Activated T-cell treated with anti-CD3 and anti-CD28 coated beads for 4 hours (primary cell): ENCODE data around the gene TSSC4.

Experiments used
- DNase-seq: peaks from one replicate; pipeline ENCODE4 v3.0.0-alpha.2; 2020

TSSC4 gene

DNA sequence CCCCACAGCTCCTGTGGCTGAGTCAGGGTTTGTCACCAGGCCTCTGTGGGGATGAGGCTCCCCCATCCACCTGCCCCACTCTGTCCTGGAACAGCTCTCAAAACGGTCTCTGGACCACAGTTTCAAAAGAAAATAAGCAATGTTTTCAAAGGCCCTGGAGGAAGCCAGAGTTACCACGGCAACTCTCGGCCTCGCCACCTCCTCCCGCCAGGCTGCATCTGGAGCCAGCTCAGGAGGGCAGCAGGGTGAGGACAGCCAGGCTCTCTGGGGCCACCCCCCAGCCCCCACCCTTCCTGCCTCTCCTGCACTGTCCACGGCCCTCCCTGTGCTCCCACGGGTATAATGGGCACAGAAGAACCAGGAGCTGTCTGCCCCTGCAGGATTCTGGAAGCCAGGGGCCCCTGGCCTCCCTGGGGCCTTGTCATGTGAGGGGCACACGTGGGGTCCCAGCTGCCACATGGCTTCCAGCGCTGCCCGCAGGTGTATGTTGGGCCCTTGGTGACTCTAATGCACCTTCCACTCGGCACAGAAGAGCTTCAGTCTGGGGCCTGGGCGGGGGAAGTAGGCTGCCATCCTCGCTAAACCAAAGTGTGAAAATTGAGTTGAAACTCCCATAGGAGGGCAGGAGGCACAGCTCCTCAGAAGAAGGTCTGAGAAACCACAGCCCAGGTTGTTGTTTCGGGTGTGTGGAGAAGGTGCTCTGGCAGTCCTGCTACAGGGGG lies 13.1 kb upstream of the TSSC4 start:
- no peak for DNase-seq

DNA sequence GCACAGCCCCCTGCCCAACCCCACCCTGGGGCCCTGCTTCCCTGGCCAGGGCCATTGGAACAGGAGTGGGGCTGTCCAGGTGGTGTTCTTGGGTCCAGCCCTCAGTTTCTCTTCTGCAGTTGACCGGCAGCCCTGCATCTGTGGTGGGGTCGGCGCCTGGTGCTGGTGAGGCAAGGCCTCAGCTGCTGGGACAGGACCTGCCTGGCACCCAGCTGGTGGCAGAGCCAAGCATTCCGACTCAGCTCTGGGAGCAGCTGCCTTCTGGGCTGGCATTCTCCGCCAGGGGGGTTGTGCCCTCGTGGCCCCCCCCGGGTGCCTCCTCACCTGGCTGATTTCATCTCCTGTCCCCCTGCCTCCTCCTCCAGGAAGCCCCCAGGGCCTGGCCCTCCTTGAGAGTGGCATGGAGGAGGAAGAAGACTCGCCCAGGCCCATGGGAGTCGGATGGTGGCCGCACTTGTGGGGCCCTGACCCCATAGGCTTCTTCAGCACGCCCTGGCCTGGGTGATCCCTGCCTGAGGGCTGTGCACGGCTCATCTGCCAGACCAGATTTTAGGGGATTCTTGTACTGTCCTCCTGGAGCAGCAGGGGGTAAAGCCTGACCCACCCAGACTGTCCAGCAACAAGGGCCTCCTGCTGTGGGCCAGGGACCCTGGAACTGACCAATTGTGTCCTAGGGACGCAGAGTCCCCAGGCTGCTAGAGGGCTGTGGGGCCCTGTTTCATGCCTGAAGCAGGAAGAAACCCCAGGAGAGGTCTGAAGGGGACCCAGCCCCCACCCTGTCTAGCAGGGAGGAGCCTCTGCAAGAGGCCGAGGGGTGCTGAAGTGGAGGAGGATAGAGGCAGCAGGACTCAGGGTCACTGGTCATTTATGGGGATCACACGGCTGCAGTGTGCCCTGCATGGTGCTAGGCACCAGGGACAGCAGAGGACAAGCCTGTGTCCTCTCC lies 11.8 kb upstream of the TSSC4 start:
- DNase-seq = no peak

DNA sequence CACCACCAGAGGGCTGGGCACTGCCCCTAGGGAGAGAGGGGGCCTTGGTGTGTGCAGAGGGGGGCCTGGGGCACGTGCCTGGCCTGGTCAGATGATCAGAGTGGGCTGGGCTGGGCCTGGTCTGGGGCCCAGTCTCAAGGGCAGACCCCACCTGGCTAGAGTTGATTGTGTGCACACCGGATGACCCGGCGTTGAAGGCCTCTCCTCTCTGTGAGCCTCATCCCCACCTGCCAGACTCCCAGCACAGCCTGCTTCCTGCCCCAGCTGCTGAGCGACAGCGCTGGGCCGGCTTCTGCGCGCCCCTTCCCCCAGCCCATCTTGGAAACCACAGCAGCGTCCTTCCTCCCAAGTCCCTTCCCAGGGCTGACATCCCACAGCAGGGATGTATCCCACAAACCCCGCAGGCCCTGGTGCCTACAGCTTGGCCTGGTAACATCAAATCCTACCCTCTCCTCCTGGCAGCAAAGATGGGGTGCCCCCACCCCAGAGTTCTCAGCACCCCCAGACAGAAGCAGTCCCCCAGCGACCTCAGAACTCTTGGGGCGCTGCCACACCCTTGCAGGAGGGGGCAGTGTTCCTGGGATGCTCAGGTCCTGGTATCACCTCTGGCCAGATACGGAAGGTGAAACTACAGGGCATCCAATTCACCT lies 11.0 kb upstream of the TSSC4 start:
- DNase-seq = no peak

DNA sequence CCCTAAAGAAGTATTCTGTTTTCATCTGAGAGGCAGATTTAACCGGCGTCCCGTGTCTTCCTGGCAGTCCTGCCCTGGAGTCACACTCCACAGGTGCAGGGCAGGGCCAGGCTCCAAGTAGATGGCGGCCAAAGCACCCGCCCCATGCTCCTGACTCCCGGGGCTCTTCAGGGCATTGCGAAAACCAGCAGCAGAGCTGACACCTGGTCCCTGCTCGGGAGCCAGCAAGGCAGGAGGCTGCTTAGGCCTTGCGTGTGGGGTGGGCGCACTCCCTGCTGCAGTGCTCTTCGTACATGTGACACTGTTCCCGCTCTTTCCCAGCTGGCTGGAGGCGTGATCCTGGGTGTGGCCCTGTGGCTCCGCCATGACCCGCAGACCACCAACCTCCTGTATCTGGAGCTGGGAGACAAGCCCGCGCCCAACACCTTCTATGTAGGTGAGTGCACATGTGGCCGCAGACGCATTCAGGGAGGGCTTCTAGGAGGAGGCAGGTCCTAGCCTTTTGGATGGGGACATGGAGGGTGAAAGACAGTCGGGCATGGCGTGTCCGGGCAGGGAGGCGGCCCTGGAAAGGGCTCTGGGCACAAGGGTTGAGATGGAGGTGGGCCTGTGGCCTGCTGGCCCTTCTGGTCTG lies 10.3 kb upstream of the TSSC4 start:
- DNase-seq = no peak

DNA sequence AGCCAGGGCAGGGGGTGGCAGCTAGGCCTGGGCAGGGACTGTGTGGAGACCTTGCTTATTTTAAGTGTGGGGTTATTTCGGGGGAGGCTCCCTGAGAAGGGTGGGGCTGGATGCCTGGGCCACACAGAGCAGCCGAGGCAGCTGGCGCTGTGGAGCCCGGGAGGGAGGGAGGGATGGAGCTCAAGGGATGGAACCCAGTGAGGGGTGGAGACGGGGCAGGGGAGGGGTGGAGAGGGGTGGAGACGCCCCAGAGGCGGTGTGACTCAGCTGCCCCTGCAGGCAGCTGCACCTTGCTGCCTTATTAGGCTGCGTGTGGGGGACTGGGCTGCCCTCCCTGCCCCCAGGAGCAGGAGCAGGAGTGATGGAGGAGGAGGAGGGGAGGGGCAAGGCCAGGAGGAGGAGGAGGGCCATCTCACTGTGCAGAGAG lies 9.8 kb upstream of the TSSC4 start:
- DNase-seq = no peak

DNA sequence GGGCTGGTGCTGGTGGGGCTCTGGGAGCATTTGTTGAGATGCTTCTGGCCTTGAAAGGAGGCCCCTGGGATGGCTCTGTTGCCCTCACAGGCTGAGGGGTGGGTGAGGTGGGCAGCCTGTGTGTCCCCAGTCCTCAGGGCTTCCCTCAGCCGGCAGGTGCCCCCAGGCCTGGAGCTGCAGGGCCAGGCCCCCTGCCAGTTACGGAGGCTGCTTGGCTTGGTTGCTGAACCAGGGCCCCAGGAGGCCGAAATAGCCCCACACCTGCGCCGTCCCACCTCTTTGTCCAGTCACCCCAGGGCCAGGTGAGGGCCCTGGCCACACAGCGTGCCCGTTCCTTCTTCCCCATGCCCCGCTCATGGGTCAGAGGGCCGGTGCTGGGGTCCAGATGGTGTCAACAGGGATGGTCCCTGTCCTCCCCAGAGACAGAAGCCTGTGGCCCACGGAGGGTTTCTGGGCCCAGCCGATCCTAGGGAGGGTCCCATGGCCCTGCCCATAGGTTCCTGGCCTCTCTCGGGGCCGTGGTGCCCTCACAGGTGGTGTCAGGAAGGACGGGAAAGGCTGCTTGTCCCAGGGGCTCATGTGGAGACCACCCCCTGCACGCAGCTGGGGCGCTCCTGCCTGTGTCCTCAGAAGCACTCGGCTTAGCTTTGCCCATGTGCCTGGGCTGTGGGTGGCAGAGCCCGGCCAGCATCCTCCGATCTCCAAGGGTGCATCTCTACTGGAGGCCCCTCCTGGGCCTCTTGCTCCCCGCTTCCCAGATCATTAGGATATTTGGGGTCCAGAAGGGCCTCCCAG lies 9.2 kb upstream of the TSSC4 start:
- no peak for DNase-seq

DNA sequence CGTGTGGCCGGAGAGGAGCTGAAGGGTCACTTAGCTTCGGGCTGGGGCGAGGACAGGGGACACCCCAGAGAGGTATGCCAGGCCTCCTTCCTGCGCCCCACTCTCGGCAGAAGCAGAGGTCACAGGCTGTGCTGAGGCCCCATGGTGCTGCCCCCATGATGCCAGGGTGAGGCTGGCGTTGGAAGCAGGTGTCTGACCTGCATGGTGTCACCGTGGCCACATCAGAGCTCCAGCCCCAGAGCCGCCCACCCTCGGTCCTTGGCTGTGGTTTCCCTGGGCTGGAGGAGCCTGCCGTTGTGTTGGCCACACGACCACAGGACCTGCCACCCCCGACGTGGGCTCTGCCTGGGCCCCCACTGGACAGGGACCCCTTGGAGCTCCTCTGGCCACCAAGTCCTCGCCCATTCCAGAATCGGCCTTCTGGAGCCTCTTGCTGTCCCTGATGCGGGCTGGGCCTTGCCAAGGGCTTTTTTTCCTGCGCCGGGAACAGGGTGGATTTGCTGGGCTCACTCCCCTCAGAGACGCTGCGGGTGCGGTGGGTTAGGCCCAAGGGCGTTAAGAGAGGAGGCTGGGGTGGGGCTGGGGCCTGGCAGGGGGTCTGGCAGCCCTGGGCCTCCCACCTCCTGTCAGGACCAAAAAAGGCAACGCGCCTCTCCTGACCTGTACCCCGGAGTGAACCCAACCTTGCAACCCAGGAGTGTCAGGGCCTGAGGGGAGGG lies 8.2 kb upstream of the TSSC4 start:
- no peak for DNase-seq

DNA sequence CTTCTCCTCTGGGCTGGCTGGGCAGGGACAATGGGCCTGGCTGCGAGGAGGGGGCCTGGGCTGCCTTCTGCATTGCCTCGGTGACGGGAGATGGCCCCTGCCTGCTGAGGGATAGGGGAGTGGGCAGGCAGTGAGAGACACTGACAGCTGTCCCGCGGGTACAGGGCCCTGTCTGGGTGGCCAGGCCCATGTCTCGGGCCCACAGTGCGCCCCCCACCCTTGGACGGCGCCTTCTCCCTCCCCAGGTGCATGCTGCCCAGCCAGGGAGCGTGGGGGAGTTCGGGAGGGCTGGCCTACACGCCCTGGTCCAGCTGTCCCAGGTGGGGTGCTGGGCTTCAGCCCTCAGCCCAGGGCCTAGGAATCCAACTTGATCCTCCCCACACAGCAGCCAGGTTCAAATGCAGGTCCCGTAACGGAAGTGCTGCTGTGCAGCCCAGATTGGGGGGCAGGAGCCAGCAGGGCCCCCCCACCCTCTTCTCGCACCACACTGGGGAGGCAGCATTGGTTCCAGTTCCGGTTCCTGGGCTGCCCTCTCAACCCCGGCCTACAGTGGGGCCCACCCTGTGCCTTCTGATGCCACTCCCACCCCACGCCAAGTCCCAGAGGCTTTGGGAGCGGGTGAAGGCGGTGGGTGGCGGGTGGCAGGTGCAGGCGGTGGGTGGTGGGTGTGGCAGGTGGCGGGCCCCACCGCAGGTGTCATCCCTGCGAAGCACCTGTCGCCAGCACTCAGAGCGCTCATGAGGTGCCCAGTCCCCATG lies 7.3 kb upstream of the TSSC4 start:
- DNase-seq = no peak

DNA sequence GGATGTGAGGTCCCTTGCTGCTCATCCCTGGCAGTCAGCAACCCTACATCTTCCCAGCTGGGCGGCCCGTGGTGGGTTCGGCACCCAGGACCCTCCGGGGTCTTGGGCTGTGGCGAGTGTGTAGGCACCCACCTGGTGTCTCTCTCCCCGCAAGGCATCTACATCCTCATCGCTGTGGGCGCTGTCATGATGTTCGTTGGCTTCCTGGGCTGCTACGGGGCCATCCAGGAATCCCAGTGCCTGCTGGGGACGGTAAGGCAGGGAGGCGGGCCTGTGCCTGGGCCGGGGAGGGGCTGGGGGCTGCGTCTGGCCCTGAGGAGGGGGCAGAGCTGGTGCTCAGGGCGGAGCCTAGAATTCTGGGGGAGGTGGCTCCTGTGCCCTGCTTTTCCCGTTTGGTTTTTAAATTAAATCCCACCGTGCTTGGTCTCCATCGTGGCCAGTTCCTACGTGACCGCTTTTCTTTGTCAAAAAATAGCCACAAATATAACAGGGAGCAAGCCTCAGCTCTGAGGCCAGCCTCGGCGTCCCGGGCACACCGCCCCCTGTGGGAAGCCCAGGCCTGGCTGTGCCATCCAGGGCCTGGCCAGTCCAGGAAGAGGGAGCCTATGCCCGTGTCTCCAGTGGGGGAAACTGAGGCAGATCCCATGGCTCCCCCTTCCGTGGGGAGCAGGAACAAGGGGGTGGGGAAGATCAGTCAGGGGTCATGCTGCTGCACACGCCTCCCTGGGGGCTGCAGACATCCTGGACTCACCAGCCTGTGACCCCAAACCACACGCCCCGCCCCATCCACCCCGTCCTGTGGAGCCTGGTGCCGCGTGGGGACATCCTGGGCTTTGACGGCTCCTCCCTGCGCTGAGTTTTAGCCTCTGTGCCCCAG lies 6.4 kb upstream of the TSSC4 start:
- no peak for DNase-seq

DNA sequence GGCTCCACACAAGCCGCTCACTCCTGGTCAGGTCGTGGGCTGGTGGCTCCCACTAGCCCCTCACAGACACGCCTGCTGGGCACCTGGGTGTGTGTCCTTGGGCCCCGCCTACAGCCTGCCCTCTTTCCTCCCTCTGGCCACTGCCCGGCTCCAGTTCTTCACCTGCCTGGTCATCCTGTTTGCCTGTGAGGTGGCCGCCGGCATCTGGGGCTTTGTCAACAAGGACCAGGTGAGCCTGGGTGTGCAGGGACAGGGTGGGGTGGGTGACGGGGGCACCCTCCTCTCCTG lies 5.8 kb upstream of the TSSC4 start:
- no peak for DNase-seq

DNA sequence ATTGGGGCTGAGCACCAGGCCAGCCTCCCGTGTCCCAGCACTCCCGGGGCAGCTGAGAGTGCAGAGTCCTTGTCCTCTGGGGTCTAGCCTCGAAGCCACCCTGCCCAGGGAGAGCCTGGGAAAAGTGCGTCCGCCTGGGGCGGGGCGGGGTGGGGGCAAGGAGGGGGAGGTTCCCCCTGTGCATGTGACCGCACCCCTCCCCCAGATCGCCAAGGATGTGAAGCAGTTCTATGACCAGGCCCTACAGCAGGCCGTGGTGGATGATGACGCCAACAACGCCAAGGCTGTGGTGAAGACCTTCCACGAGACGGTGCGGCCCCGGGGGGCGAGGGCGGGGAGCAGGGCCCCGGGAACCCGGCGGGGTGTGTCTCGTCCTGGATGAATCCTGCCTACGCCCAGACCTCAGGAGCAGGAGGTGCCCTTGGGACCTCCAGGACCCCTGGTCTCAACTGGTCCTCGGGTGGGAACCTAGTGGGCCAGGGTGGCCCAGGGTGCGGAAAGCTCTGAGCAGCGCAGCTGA lies 5.3 kb upstream of the TSSC4 start:
- no peak for DNase-seq

DNA sequence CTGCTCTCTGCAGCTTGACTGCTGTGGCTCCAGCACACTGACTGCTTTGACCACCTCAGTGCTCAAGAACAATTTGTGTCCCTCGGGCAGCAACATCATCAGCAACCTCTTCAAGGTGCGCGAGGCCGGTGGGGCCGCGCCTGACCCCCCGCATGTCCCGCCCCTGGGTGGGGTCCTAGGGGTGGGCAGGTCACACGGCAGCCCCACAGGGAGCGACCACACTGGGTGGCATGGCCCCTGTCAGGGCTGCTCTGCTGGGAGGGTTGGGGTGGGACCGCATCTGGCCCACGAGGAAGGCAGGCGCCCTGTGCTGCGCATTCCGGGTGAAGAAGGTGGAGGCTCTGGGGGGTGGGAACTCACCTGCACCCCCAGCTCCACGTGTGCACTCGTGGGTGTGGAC lies 4.7 kb upstream of the TSSC4 start:
- no peak for DNase-seq

DNA sequence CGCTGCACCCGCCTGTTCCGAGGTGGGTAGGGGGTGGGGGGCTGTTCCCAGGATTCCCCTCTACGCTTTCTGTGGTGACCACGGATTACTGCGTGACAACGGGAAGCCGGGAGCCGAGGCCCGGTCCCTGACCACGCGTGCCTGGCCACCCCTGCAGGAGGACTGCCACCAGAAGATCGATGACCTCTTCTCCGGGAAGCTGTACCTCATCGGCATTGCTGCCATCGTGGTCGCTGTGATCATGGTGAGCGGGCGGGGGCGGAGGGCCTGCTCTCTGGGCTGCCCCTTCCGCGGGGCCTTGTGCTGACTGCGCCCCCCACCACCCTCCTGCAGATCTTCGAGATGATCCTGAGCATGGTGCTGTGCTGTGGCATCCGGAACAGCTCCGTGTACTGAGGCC lies 4.1 kb upstream of the TSSC4 start:
- DNase-seq = no peak

DNA sequence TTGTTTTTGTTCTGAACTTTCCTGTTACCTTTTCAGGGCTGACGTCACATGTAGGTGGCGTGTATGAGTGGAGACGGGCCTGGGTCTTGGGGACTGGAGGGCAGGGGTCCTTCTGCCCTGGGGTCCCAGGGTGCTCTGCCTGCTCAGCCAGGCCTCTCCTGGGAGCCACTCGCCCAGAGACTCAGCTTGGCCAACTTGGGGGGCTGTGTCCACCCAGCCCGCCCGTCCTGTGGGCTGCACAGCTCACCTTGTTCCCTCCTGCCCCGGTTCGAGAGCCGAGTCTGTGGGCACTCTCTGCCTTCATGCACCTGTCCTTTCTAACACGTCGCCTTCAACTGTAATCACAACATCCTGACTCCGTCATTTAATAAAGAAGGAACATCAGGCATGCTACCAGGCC lies 3.5 kb upstream of the TSSC4 start:
- no peak for DNase-seq

DNA sequence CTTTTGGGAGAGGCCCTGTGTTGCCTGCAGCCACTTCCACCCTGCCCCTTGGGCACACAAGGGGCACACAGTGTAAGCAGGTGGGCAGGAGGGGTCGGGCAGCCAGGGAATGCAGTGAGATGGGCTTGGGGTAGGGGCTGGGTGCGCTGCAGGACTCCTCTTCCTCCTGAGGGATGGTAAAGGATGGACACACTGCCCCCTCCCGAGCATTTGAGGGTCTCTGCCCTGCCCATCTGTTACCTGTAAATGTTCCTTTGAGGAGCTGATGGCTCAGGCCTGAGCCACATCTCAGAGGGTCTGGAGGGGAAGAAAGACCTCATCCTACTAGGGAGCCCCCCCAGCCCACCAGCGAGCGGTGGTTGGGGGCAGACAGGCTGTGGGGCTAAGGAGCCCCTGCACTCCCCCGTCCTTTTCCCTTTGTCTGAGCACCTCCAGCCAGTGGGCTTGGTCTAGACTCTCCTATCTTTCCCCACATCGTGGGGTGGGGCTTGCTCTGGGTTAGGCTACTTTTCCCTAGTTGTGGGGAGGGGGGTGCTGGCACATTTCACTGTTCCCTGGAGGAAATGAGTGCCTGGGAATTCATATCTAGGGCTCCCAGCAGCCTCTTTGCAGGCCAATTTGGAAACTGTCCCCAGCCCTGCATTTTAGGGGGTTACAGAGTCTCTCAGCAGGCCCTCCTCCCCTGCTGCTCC lies 1.7 kb upstream of the TSSC4 start:
- DNase-seq = no peak

DNA sequence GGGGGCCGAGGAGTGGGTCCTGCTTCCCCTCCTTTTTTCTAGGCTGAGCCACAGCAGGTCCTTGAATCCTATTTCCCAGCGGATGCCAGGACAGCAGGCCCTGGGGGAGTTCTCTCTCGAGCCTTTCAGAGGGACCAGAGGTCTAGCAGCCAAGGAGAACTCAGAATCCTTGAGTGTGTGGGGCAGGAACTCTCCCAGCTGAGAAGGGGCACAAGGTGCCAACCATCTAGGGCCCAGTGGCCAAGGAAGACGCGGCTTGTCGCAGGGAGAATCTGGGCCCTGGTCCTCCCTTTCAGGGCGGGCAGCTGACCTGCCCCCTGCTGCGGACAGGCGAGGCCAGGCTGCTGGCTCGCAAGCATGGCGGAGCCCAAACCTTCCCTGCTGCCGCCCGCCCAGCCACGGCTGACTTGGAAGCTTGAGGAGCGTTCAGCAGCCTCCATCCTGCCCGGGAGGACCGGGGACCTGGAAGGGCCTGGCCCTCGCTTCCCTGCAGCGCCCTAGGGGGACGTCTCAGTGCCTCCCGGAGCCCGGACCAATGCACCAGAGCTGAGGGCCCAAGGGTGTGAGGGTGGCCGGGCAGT lies 972 bp upstream of the TSSC4 start:
- DNase-seq = no peak

DNA sequence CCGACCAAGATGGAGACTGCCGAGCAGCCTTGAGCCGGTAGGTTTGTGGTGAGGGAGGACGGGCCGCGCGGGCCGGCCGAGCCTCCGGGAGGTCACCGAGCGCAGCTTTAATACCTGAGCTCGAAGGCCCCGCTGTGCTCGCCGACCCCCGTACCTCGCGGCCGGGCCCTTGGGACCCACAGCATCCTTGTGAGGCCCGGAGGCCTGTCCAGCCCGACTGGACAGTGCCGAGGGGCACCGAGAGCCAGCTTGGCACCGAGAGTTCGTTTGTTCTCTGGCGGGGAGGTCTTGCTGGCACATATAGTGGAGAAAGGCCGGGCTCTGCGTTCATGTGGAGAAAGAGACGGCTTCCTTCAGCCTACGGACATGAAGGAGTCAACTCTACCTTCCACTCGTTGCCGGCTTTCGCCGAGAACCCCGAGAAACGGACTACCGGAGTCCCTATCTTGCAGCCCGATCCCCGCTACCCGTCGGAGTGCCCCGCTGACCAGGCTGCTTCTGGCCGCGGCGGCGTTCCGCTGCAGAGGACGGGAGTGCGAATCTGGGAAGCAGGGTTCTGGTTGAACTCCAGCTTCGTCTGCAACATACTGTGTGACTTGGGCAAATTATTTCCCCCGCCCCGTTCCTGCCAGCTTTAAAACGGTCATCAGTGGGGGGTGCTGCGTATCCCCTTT lies 349 bp downstream of the TSSC4 start:
- DNase-seq = no peak

DNA sequence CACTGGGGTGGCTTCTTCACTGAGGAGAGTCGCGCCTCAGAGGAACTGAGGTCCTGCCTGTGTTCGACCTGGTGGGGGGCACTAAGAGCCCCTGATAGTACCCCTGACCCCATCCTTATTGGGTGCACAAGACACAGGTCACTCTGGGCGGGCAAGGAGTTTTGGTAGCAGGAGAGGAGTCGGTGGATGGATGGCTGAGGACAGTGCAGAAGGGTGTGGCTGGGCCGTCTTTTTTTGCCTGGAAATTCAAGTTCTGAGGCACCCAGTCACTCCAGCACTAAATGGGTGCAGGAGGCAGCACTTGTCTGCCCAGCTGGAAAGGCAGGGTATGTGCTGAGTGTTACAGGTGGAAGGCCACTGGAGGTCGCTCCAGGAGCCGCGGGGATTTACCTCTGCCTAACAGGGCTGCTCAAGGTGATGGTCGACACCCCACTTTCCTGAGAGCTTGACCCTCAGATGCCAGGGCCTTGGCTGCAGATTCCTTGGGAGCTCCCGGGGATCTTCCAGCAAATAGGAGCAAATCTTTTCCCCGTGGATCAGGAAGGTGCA lies 960 bp downstream of the TSSC4 start:
- no peak for DNase-seq
